ENCODE results near the gene PRKD1. TPM values are rescaled to one million over a fixed set of nuclear protein-coding genes. Genes with fewer than 3 reads are reported as not detected.
"Not testable (repeated sequence)": the region's sequence is repeated elsewhere in the genome, so short reads cannot be mapped to it uniquely, and the experiment has no call there.

The PRKD1 gene
- total RNA-seq, 1 donor from 2014 or later, result 6.7 TPM

DNA sequence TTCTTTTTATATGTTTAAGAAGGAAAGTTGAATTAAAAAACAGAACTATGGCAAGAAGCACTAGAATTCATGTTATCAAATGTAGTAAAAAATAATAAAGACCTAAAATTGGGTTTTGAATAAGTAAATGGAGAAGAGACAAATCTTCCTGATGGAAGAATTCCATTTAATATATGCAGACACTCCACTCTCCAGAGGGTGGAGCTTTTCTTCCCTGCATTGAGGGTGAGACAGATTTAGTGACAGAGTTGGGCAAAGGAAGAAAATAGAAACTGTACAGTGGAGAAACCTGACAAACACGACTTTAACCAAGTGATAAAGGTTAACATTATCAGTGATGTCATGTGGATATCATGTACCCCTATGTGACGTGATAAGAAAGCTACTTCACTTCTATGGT lies 217.6 kb downstream of the PRKD1 start:
- Mint-ChIP-seq H3K27me3 (no peaks in the 10 kb centered on the region), H3K4me1 (no peaks in the 10 kb centered on the region), H3K9me3 (no peaks in the 10 kb centered on the region), H3K36me3 (ENCODE audit: low read depth) (no peaks in the 10 kb centered on the region), H3K27ac (no peak overlapping the region), H3K4me3 (no peak overlapping the region)
- CTCF ChIA-PET, result no interaction called here
- DNase-seq, result no peak
- TF ChIP-seq, protein P1, sequence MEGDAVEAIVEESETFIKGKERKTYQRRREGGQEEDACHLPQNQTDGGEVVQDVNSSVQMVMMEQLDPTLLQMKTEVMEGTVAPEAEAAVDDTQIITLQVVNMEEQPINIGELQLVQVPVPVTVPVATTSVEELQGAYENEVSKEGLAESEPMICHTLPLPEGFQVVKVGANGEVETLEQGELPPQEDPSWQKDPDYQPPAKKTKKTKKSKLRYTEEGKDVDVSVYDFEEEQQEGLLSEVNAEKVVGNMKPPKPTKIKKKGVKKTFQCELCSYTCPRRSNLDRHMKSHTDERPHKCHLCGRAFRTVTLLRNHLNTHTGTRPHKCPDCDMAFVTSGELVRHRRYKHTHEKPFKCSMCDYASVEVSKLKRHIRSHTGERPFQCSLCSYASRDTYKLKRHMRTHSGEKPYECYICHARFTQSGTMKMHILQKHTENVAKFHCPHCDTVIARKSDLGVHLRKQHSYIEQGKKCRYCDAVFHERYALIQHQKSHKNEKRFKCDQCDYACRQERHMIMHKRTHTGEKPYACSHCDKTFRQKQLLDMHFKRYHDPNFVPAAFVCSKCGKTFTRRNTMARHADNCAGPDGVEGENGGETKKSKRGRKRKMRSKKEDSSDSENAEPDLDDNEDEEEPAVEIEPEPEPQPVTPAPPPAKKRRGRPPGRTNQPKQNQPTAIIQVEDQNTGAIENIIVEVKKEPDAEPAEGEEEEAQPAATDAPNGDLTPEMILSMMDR (IDR thresholded peaks at IDR 0.05), result no peak
- POLR2A ChIA-PET, result no interaction called here
- ATAC-seq (ENCODE audit: low read depth), result no peak
- intact Hi-C loops (cut with micrococcal nuclease), result no loop called here

DNA sequence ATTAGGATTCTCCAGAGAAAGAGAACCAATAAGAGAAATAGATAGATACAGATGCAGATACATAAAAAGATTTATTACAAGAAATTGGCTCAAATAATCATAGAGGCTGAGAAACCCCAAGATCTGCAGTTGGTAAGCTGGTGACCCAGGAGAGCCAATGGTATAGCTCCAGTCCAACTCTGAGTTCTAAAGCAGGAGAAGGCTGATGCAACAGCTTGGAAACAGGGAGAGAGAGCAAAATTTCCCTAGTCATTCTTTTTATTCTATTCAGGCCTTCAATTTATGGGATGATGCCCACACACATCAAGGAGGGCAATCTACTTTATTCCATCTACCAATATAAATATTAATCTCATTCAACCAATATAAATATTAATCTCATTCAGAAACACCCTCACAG lies 218.2 kb downstream of the PRKD1 start:
- Mint-ChIP-seq H3K27ac (no peak overlapping the region), H3K9me3 (no peaks in the 10 kb centered on the region), H3K4me1 (no peaks in the 10 kb centered on the region), H3K4me3 (no peak overlapping the region), H3K27me3 (no peaks in the 10 kb centered on the region), H3K36me3 (ENCODE audit: low read depth) (no peaks in the 10 kb centered on the region)
- ChIA-PET CTCF (no interaction called here), POLR2A (no interaction called here)
- TF ChIP-seq, protein P1 (IDR thresholded peaks at IDR 0.05), result no peak
- ATAC-seq (ENCODE audit: low read depth) (no peak), DNase-seq (no peak)
- intact Hi-C loops (cut with micrococcal nuclease), result no loop called here

DNA sequence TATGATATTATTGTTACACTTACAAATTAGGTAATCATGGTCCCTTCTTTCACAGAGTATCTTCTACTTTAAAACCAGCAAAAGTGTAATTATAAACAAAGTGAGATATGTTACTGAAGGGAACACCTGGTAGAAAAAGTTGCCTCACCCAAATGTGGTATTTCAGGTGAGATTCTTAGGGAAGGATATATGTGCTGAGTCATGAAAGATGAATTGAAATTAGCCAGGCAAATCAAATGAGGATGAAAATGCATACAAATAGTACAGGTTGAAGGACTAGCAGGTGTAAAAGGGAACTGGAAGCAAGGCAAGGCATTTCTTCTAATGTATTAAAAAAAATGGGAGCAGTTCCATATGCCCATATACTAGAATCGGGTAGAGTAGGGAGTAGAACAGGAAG lies 220.9 kb downstream of the PRKD1 start:
- ChIA-PET CTCF (no interaction called here), POLR2A (no interaction called here)
- H3K27ac Mint-ChIP-seq, result no peak overlapping the region
- intact Hi-C loops (cut with micrococcal nuclease), result no loop called here
- TF ChIP-seq, protein P1 (IDR thresholded peaks at IDR 0.05), result no peak
- no peaks in the 10 kb centered on the region for H3K4me1 Mint-ChIP-seq
- H3K4me3 Mint-ChIP-seq, result no peak overlapping the region
- H3K36me3 Mint-ChIP-seq (ENCODE audit: low read depth), result no peaks in the 10 kb centered on the region
- H3K27me3 Mint-ChIP-seq, result no peaks in the 10 kb centered on the region
- ATAC-seq (ENCODE audit: low read depth) (no peak), DNase-seq (no peak)
- no peaks in the 10 kb centered on the region for H3K9me3 Mint-ChIP-seq

DNA sequence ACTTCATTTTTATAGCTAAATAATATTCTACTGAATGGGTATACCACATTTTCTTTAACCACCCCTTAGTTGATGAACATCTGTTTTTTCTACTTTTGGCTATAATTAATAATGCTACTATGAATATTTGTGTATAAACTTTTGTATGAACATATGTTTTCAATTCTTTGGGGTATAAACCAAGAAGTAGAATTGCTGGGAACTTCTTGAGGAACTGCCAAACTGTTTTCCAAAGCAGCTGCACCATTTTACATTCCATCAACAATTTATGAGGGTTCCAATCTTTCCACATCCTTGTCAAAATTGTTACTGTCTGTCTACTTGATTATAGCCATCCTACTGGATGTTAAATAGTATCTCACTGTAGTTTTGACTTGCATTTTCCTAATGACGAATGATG lies 221.8 kb downstream of the PRKD1 start:
- no peak overlapping the region for H3K27ac Mint-ChIP-seq
- H3K36me3 Mint-ChIP-seq (ENCODE audit: low read depth), result no peaks in the 10 kb centered on the region
- ATAC-seq (ENCODE audit: low read depth) (no peak), DNase-seq (no peak)
- TF ChIP-seq, protein P1 (IDR thresholded peaks at IDR 0.05), result no peak
- POLR2A ChIA-PET, result no interaction called here
- intact Hi-C loops (cut with micrococcal nuclease), result no loop called here
- H3K9me3 Mint-ChIP-seq, result no peaks in the 10 kb centered on the region
- CTCF ChIA-PET, result no interaction called here
- H3K4me1 Mint-ChIP-seq, result no peaks in the 10 kb centered on the region
- H3K27me3 Mint-ChIP-seq, result no peaks in the 10 kb centered on the region
- H3K4me3 Mint-ChIP-seq, result no peak overlapping the region

DNA sequence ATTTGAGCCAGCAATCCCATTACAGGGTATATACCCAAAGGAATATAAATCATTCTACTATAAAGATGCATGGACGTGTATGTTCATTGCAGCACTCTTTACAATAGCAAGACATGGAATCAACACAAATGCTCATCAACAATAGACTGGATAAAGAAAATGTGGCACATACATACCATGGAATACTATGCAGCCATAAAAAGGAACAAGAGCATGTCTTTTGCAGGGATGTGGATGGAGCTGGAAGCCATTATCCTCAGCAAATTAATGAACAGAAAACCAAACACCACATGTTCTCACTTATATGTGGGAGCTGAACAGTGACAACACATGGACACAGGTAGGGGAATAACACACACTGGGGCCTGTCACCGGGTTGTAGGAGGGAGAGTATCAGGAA lies 238.1 kb downstream of the PRKD1 start:
- ATAC-seq (ENCODE audit: low read depth); POLR2A ChIA-PET; H3K4me3 Mint-ChIP-seq; H3K9me3 Mint-ChIP-seq; DNase-seq; CTCF ChIA-PET; H3K36me3 Mint-ChIP-seq (ENCODE audit: low read depth); H3K27ac Mint-ChIP-seq; H3K4me1 Mint-ChIP-seq; intact Hi-C loops (cut with micrococcal nuclease); H3K27me3 Mint-ChIP-seq: not testable (repeated sequence)

DNA sequence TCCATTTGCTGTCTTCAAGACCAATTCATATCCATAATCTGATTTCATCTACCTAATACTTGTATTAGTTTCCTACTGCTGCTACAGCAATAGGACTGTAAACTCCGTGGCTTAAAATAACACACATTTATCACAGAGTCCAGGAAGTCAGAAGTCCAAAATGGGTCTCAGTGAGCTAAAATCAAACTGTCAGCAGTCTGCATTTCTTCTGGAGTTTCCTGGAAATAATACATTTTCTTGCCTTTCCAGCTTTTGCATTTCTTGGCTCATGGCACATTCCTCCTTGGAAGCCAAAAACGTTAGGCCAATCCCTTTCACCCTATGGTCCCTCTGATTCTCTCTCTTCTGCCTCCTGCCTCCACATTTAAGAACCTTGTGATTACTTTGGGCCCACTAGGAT lies 239.8 kb downstream of the PRKD1 start:
- Mint-ChIP-seq H3K4me3 (no peak overlapping the region), H3K27me3 (no peaks in the 10 kb centered on the region), H3K4me1 (no peaks in the 10 kb centered on the region), H3K9me3 (peaks cover 7% of the 10 kb centered on the region), H3K36me3 (ENCODE audit: low read depth) (no peaks in the 10 kb centered on the region), H3K27ac (no peak overlapping the region)
- ChIA-PET CTCF (no interaction called here), POLR2A (no interaction called here)
- no peak for DNase-seq
- TF ChIP-seq, protein P1 (IDR thresholded peaks at IDR 0.05), result no peak
- intact Hi-C loops (cut with micrococcal nuclease), result no loop called here
- no peak for ATAC-seq (ENCODE audit: low read depth)

Data from activated B cell treated with CpG ODN at 0.5 μM for 24 hours (primary cell).